Endodermal cell (in vitro differentiated cells): Measurements from ENCODE around the gene RNF224. TPM values are rescaled to one million over a fixed set of nuclear protein-coding genes. Genes with fewer than 3 reads are reported as not detected.
A peak's percentile ranks its signal among the peaks of the same experiment; 100 is the strongest.

ENCODE experiments used
- DNase-seq: peaks from one replicate; pipeline ENCODE4 v3.0.0-alpha.2; 2017
- H3K27ac ChIP-seq: 2 replicates; pipeline ENCODE4 v1.5.1; 2013; ENCODE audit warnings: mild to moderate bottlenecking, low read depth, low read length, moderate library complexity
- H3K27me3 ChIP-seq: 2 replicates; pipeline ENCODE4 v1.6.1; 2013; ENCODE audit warnings: mild to moderate bottlenecking, low read length, moderate library complexity; ENCODE audit not compliant: insufficient read depth, control insufficient read depth, poor library complexity, severe bottlenecking
- H3K36me3 ChIP-seq: 2 replicates; pipeline ENCODE4 v1.7.0; 2013; ENCODE audit warnings: mild to moderate bottlenecking, low read length, moderate library complexity; ENCODE audit not compliant: control insufficient read depth, insufficient read depth
- H3K4me1 ChIP-seq: one replicate; pipeline ENCODE4 v1.7.0; 2013; ENCODE audit warnings: low read length; ENCODE audit not compliant: control insufficient read depth, insufficient read depth
- H3K4me3 ChIP-seq: 2 replicates; pipeline ENCODE4 v1.5.1; 2013; ENCODE audit warnings: mild to moderate bottlenecking, low read length, moderate library complexity
- H3K9ac ChIP-seq: 2 replicates; pipeline ENCODE4 v1.6.1; 2013; ENCODE audit warnings: mild to moderate bottlenecking, low read length, moderate library complexity; ENCODE audit not compliant: poor library complexity, severe bottlenecking; ENCODE audit errors: extremely low read depth
- H3K9me3 ChIP-seq: 2 replicates; pipeline ENCODE4 v1.6.1; 2013; ENCODE audit warnings: mild to moderate bottlenecking, low read length, moderate library complexity; ENCODE audit not compliant: control insufficient read depth
- H3K27ac Mint-ChIP-seq: 2 replicates; pipeline ENCODE4 v1.8.0; 2020; ENCODE audit warnings: mixed read lengths
- H3K27me3 Mint-ChIP-seq: 2 replicates; pipeline ENCODE4 v1.8.0; 2021; ENCODE audit warnings: mild to moderate bottlenecking, mixed read lengths; ENCODE audit not compliant: insufficient read depth
- H3K36me3 Mint-ChIP-seq: 2 replicates; pipeline ENCODE4 v1.8.0; 2020; ENCODE audit warnings: low read depth, mixed read lengths
- H3K4me1 Mint-ChIP-seq: 2 replicates; pipeline ENCODE4 v1.8.0; 2020; ENCODE audit warnings: mixed read lengths
- H3K4me3 Mint-ChIP-seq: 2 replicates; pipeline ENCODE4 v1.8.0; 2020; ENCODE audit warnings: mild to moderate bottlenecking, moderate library complexity, mixed read lengths
- H3K9me3 Mint-ChIP-seq: 2 replicates; pipeline ENCODE4 v1.8.0; 2020; ENCODE audit warnings: mild to moderate bottlenecking, mixed read lengths
- CTCF ChIP-seq: fragments of 200-600 bp; sonication (generic); conservative IDR thresholded peaks from 2 replicates; pipeline ENCODE4 v1.5.0; 2021; ENCODE audit warnings: antibody characterized with exemption, mild to moderate bottlenecking
- WGBS, 2 experiments: methylation state at CpG; one replicate each; pipeline versions ENCODE4 v1.1.5 to v1.1.7; 2013; ENCODE audit warnings: missing lambda C conversion rate in 2 of 2, mixed read lengths in 1 of 2; ENCODE audit not compliant: insufficient coverage in 1 of 2, insufficient read length in 1 of 2; 5-methylcytosine and 5-hydroxymethylcytosine counted together
- total RNA-seq, 2 donors: library from RNA; stranded (reverse); fragmentation: NEBNext Ultra II Directional in 1 of 2; extraction: Animal tissue kit (Norgen Biotek cat#: 25700) in 1 of 2; gene quantifications; 2 replicates in 1 of 2; 3 replicates in 1 of 2; pipeline ENCODE4 v1.2.1, GENCODE V29; 2021

Gene RNF224
- total RNA-seq, 2 donors from 2014 or later: 0.24 to 0.38 TPM

- no peak overlapping the region for H3K4me3 Mint-ChIP-seq
These were observed 677 bp downstream of the RNF224 start for GRCh38 chr9:137227853-137228505.

GRCh38 chr9:137228506-137228967, 1.2 kb downstream of the RNF224 start:
- no peaks in the 10 kb centered on the region for H3K9me3 Mint-ChIP-seq
- no peak for TF ChIP-seq CTCF
- no peak for DNase-seq
- Histone ChIP-seq H3K36me3 (no peaks in the 10 kb centered on the region), H3K9ac (no peak overlapping the region), H3K4me1 (no peaks in the 10 kb centered on the region), H3K4me3 (no peak overlapping the region), H3K9me3 (no peaks in the 10 kb centered on the region), H3K27ac (no peak overlapping the region), H3K27me3 (no peaks in the 10 kb centered on the region)
- peaks cover 2% of the 10 kb centered on the region for H3K4me1 Mint-ChIP-seq
- H3K27ac Mint-ChIP-seq: no peak overlapping the region
- 92 to 94% methylated on average over 15 to 29 of the region's 29 CpGs for WGBS, 2 experiments
- H3K36me3 Mint-ChIP-seq: no peaks in the 10 kb centered on the region
- no peak overlapping the region for H3K4me3 Mint-ChIP-seq
- H3K27me3 Mint-ChIP-seq: no peaks in the 10 kb centered on the region

More at GRCh38 chr9:137227853-137228505, 677 bp downstream of the RNF224 start:
- DNase-seq: no peak
- no peak overlapping the region for H3K9ac ChIP-seq
- Mint-ChIP-seq H3K27ac (peak overlapping the region; percentile 81), H3K27me3 (no peaks in the 10 kb centered on the region), H3K36me3 (no peaks in the 10 kb centered on the region), H3K4me1 (peaks cover 2% of the 10 kb centered on the region), H3K9me3 (no peaks in the 10 kb centered on the region)
- H3K36me3 ChIP-seq: no peaks in the 10 kb centered on the region
- no peaks in the 10 kb centered on the region for H3K4me1 ChIP-seq
- no peaks in the 10 kb centered on the region for H3K9me3 ChIP-seq
- no peak overlapping the region for H3K27ac ChIP-seq
- no peaks in the 10 kb centered on the region for H3K27me3 ChIP-seq
- no peak for TF ChIP-seq CTCF
- no peak overlapping the region for H3K4me3 ChIP-seq
- WGBS, 2 experiments: 74 to 77% methylated on average over 7 to 17 of the region's 18 CpGs

- DNase-seq: no peak
- H3K27ac Mint-ChIP-seq: no peak overlapping the region
- H3K36me3 Mint-ChIP-seq: no peaks in the 10 kb centered on the region
- Histone ChIP-seq H3K27me3 (no peaks in the 10 kb centered on the region), H3K36me3 (no peaks in the 10 kb centered on the region), H3K4me1 (no peaks in the 10 kb centered on the region), H3K4me3 (no peak overlapping the region), H3K9me3 (no peaks in the 10 kb centered on the region), H3K27ac (no peak overlapping the region), H3K9ac (no peak overlapping the region)
- peaks cover 2% of the 10 kb centered on the region for H3K4me1 Mint-ChIP-seq
- H3K27me3 Mint-ChIP-seq: no peaks in the 10 kb centered on the region
- no peak for TF ChIP-seq CTCF
- WGBS, 2 experiments: 92 to 93% methylated on average over 15 to 27 of the region's 27 CpGs
- H3K4me3 Mint-ChIP-seq: no peak overlapping the region
- no peaks in the 10 kb centered on the region for H3K9me3 Mint-ChIP-seq
These were observed 1.9 kb downstream of the RNF224 start for GRCh38 chr9:137228968-137229896.
